Stimulated activated CD4-positive, alpha-beta T cell treated with anti-CD3 and anti-CD28 coated beads, Interleukin-2, amount 100 ng/mL, for 4 hours (primary cell): ENCODE measurements around the gene HTR1A.

Source experiments
- DNase-seq: peaks from one replicate; pipeline ENCODE4 v3.0.0-alpha.2; 2020; ENCODE audit warnings: low read depth

The HTR1A gene

GRCh38 chr5:63962279-63962678 is at the start of gene HTR1A:
Gene HTR1A, minus strand, starts transcription at chr5:63962445. Its CDS starts 726 bp downstream, at chr5:63961719.
- DNase-seq, result no peak

GRCh38 chr5:64003966-64004365 is 41.7 kb upstream of the HTR1A start:
- DNase-seq, result no peak

GRCh38 chr5:64000096-64000495 is 37.9 kb upstream of the HTR1A start:
- DNase-seq, result no peak

- no peak for DNase-seq
These were observed 24.8 kb upstream of the HTR1A start for GRCh38 chr5:63987053-63987452.

GRCh38 chr5:63981864-63982263 is 19.6 kb upstream of the HTR1A start:
- DNase-seq, result no peak

GRCh38 chr5:63963926-63964325 is 1.7 kb upstream of the HTR1A start:
- no peak for DNase-seq

- DNase-seq, result no peak
These were observed 963 bp upstream of the HTR1A start for GRCh38 chr5:63963080-63963735.

GRCh38 chr5:63961598-63962161 is 565 bp downstream of the HTR1A start:
- no peak for DNase-seq

GRCh38 chr5:63961125-63961597 is 1.1 kb downstream of the HTR1A start:
- no peak for DNase-seq

- no peak for DNase-seq
These were observed 1.6 kb downstream of the HTR1A start for GRCh38 chr5:63960646-63961045.

- DNase-seq, result no peak
These were observed 2.9 kb downstream of the HTR1A start for GRCh38 chr5:63959177-63959982.

- DNase-seq, result no peak
These were observed 3.6 kb downstream of the HTR1A start for GRCh38 chr5:63958654-63959053.

GRCh38 chr5:63957617-63958016 is 4.6 kb downstream of the HTR1A start:
- no peak for DNase-seq

GRCh38 chr5:63953217-63953616 is 9.0 kb downstream of the HTR1A start:
- no peak for DNase-seq

GRCh38 chr5:63935103-63935502 is 27.1 kb downstream of the HTR1A start:
- DNase-seq, result no peak

- no peak for DNase-seq
These were observed 30.4 kb downstream of the HTR1A start for GRCh38 chr5:63931836-63932235.

- DNase-seq, result no peak
These were observed 33.8 kb downstream of the HTR1A start for GRCh38 chr5:63928451-63928850.

- DNase-seq, result no peak
These were observed 38.3 kb downstream of the HTR1A start for GRCh38 chr5:63923914-63924313.

- no peak for DNase-seq
These were observed 42.3 kb downstream of the HTR1A start for GRCh38 chr5:63919763-63920478.

GRCh38 chr5:63916786-63917185 is 45.5 kb downstream of the HTR1A start:
- no peak for DNase-seq

- DNase-seq, result no peak
These were observed 50.4 kb downstream of the HTR1A start for GRCh38 chr5:63911871-63912270.
